Inflammatory macrophage treated with lipopolysaccharide for 1 hour (primary cell): ENCODE measurements around the gene CMTM3.
"Not testable (repeated sequence)": the region's sequence is repeated elsewhere in the genome, so short reads cannot be mapped to it uniquely, and the experiment has no call there.

Source experiments
- DNase-seq, 2 donors: peaks; one replicate each; pipeline ENCODE4 v3.0.0-alpha.2; 2020 to 2022

The CMTM3 gene

GRCh38 chr16:66637806-66638205, 33.3 kb downstream of the CMTM3 start:
- no peak for DNase-seq

- peak; percentile 20 to 64 for DNase-seq
Observed at GRCh38 chr16:66639091-66639885, 34.8 kb downstream of the CMTM3 start.

DNA sequence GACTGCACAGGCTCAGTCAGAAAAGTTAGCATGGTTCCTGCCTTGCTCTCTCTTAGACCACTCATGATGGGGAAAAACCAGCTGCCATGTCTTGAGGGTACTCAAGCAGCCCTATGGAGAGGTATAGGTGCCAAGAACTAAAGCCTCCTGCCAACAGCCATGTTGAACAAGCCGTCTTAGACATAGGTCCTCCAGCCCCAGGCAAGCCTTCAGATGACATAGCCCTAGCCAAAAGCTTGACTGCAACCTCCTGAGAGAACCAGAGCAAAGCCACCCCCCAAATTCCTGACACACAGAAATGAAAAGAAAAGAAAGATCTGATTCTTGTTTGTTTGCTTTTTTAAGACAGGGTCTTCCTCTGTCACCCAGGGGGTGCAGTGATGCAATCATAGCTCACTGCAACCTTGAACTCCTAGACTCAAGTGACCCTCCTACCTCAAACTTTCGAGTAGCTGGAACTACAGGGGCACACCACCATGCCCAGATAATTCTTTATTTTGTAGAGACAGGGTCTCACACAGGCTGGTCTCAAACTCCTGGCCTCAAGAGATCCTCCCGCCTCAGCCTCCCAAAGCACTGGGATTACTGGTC, 36.3 kb downstream of the CMTM3 start:
- DNase-seq = no peak

- DNase-seq = no peak
Observed at GRCh38 chr16:66641387-66641786, 36.9 kb downstream of the CMTM3 start.

- no peak for DNase-seq
Observed at GRCh38 chr16:66647866-66648265, 43.4 kb downstream of the CMTM3 start.

- no peak for DNase-seq
Observed at GRCh38 chr16:66649167-66649566, 44.7 kb downstream of the CMTM3 start.

GRCh38 chr16:66649636-66650205, 45.2 kb downstream of the CMTM3 start:
- DNase-seq = no peak

DNA sequence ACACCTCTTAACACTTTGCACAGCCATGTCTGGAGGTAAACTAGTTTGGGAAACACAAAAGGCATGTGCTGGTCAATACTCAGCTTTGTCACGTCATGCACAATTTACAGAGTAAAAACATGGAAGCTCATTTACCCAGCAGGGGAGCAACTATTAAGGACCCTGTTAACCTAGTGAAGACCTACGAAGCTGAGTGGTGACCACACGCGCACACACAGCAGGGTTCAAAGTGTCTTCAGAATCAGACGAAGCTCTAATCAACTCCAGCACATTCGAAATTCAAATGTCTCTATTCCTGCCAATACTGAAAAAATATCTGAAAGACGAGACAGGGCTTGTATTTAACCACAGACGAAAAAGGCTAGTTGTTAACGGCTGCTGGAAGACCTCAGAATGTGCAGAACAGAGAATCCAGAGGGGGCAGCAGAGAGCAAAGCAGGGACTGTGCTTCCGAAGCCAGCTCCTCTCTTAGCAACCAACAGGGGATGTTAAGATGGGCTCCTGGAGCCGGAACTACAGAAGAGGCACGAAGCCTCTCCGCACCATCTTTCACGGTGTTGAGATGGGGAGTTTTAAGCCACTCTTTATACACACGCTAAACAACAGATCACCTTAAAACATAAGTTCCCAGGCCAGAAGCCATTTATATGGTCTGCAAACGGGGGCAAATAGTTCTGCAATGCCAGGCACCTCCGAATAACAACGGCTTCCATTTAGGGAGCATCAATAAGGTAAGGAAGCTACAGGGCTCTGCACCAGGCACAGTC, 46.4 kb downstream of the CMTM3 start:
- peak; percentile 66 to 92 for DNase-seq

DNA sequence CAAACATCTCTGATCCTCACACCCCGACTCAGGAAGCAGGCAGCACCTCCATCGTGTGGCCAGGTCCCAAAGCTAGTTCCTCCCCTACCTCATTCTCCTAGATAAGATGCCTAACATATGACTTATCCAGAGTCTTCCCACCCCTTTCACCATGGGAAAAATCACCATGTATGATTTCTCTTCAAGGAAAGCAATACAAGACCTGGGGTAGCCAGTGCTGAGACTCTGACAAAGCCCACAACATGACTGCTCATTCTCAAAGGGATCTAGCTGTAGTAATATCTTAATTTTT, 46.9 kb downstream of the CMTM3 start:
- no peak for DNase-seq

GRCh38 chr16:66651965-66652364, 47.5 kb downstream of the CMTM3 start:
- peak in 1 of 2 donors; percentile 26 for DNase-seq

GRCh38 chr16:66652661-66653360, 48.3 kb downstream of the CMTM3 start:
- peak; percentile 16 to 24 for DNase-seq

GRCh38 chr16:66653581-66654350, 49.3 kb downstream of the CMTM3 start:
- DNase-seq = peak; percentile 28 to 83

DNA sequence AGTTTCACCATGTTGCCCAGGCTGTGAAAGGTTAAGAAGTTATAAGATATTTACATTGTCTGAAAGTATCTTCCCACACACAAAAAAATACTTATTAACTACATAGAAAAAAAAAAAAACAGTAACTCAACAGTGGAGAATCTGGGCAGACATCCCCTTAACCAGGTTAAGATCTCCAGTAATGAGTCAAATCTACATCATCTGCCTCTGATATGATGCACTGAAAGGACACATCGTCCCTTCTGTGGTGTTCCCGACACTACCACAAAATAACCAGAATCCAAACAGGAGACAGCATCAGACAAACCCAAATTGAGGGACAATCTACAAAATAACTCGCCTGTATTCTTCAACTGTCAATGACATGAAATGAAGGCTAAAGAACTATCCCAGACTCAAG, 52.0 kb downstream of the CMTM3 start:
- no peak for DNase-seq

DNA sequence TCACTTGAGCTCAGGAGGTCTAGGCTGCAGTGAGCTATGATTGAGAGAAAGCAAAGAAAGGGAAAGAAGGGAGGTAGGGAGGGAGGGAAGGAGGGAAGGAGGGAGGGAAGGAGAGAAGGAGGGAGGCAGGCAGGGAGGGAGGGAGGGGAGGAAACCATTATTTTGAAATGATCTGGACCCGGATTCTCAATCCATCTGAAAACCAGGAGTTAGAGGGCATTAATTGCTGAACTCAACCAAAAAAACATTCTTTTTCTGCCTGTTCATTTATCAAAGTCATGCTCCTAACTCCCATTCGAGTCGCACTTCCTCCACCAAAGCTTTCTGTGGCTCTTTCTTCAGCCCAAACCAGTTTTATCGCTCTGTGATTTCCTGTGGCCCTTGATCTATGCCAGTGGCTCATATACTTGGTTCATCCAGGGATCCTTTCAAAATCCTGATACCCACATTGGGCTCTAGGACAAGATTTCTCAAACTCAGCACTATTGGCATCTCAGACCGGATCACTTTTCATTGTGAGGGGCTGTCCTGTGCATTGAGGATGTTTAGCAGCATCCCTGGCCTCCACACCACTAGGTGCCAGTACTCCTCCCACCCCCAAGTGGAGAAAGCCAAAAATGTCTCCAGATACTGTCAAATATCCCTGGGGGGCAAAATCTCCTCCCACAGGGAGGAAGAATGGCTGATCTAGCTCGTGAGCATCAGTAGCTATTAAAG, 53.8 kb downstream of the CMTM3 start:
- no peak for DNase-seq

GRCh38 chr16:66658860-66659190, 54.3 kb downstream of the CMTM3 start:
- no peak for DNase-seq

DNA sequence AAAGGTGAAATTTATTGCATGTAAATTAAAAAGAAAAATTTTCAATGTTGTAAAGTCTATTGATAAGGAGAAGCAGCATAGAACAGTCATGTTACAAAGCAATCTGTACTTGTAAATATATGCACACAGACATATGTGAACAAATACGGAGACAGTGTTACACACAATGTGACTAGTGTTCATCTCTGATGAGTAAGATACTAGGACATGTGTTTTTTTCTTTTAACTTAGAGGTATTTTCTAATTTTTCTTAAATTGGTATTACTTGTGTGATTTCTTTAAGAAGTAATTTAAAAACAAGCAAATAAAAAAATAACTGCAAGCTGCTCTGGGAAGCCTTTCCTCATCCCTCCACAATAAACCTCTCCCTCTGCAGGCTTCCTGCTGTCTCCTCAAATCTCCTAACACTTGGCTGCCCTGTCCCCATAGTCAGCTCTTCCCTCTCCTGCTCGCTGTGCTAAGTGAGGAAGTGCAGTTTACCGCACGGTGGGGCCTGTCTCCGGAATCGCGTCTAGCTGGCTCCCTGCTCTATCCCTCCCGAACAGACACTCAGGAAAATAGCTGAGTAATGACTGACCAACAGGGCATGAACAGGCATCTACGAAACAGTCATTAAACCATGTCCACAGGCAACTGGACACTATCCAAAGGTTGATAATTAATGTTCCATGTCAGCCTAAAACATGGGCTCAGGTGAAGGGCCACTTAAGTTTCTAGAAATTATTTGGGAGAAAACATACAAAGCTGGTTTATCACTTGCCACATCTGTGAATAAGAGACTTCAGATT, 56.1 kb downstream of the CMTM3 start:
- peak; percentile 25 to 39 for DNase-seq

GRCh38 chr16:66661210-66661560, 56.7 kb downstream of the CMTM3 start:
- no peak for DNase-seq

- not testable (repeated sequence) for DNase-seq
Observed at GRCh38 chr16:66661671-66662346, 57.3 kb downstream of the CMTM3 start.

- peak in 1 of 2 donors; percentile 23 for DNase-seq
Observed at GRCh38 chr16:66662445-66663194, 58.1 kb downstream of the CMTM3 start.
